GM23248 (cell line): ENCODE measurements around the gene CMIP. TPM values are rescaled to one million over a fixed set of nuclear protein-coding genes. Genes with fewer than 3 reads are reported as not detected.

ENCODE experiments used
- DNase-seq: peaks from one replicate; pipeline ENCODE4 v3.0.0-alpha.2; 2015
- H2AFZ ChIP-seq: fragments of 200-600 bp; sonication (generic); 2 replicates; pipeline ENCODE4 v1.6.1; 2016; ENCODE audit warnings: antibody characterized with exemption
- H3F3A ChIP-seq: fragments of 200-600 bp; sonication (generic); 2 replicates; pipeline ENCODE4 v1.6.1; 2016; ENCODE audit warnings: mild to moderate bottlenecking, antibody characterized with exemption, mixed run types; ENCODE audit not compliant: insufficient read depth
- H3K27ac ChIP-seq: fragments of 200-600 bp; sonication (generic); 2 replicates; pipeline ENCODE4 v1.5.1; 2016; ENCODE audit warnings: mild to moderate bottlenecking
- H3K27me3 ChIP-seq: fragments of 200-600 bp; sonication (generic); replicated peaks from 2 replicates; pipeline ENCODE4 v1.6.1; 2016; ENCODE audit warnings: mild to moderate bottlenecking; ENCODE audit not compliant: insufficient read depth
- H3K36me3 ChIP-seq: fragments of 200-600 bp; sonication (generic); 2 replicates; pipeline ENCODE4 v1.6.1; 2016; ENCODE audit warnings: low read depth, mild to moderate bottlenecking
- H3K4me1 ChIP-seq: fragments of 200-600 bp; sonication (generic); 2 replicates; pipeline ENCODE4 v1.6.1; 2016; ENCODE audit warnings: mild to moderate bottlenecking; ENCODE audit not compliant: insufficient read depth
- H3K4me2 ChIP-seq: fragments of 200-600 bp; sonication (generic); one replicate; pipeline ENCODE4 v1.6.1; 2016; ENCODE audit warnings: mild to moderate bottlenecking; ENCODE audit not compliant: unreplicated experiment
- H3K4me3 ChIP-seq: fragments of 200-600 bp; sonication (generic); 2 replicates; pipeline ENCODE4 v1.5.1; 2016; ENCODE audit warnings: mild to moderate bottlenecking
- H3K79me2 ChIP-seq: fragments of 200-600 bp; sonication (generic); 2 replicates; pipeline ENCODE4 v1.6.1; 2016; ENCODE audit warnings: mild to moderate bottlenecking; ENCODE audit not compliant: insufficient read depth
- H3K9ac ChIP-seq: fragments of 200-600 bp; sonication (generic); 2 replicates; pipeline ENCODE4 v1.6.1; 2016; ENCODE audit warnings: mild to moderate bottlenecking
- H3K9me2 ChIP-seq: fragments of 200-600 bp; sonication (generic); 2 replicates; pipeline ENCODE4 v1.6.1; 2016; ENCODE audit warnings: mixed run types, mild to moderate bottlenecking, moderate library complexity; ENCODE audit not compliant: insufficient read depth
- H3K9me3 ChIP-seq: fragments of 200-600 bp; sonication (generic); one replicate; pipeline ENCODE4 v1.6.1; 2017; ENCODE audit warnings: low read depth
- H4K20me1 ChIP-seq: fragments of 200-600 bp; sonication (generic); 2 replicates; pipeline ENCODE4 v1.6.0; 2016; ENCODE audit not compliant: insufficient read depth
- EZH2 ChIP-seq: fragments of 200-600 bp; sonication (generic); IDR thresholded peaks from 2 replicates; pipeline ENCODE4 v1.6.1; 2018; ENCODE audit warnings: antibody characterized with exemption, mild to moderate bottlenecking; ENCODE audit not compliant: insufficient read depth, poor library complexity, severe bottlenecking
- EZH2phosphoT487 ChIP-seq: fragments of 200-600 bp; sonication (generic); IDR thresholded peaks from 2 replicates; pipeline ENCODE4 v1.6.1; 2018; ENCODE audit warnings: antibody characterized with exemption, moderate library complexity, mild to moderate bottlenecking, low read depth; ENCODE audit not compliant: insufficient read depth
- WGBS, 2 experiments: methylation state at CpG; one replicate each; pipeline ENCODE4 v1.1.6; 2015 to 2017; ENCODE audit warnings: low lambda C conversion rate in 2 of 2, low coverage in 1 of 2; ENCODE audit errors: missing lambda C conversion rate in 2 of 2; 5-methylcytosine and 5-hydroxymethylcytosine counted together
- in situ Hi-C: fragments of 300-500 bp; cut with MboI; formaldehyde crosslinking; loops from 2 replicates; pipeline ENCODE4 v1.15.0; 2020
- polyA plus RNA-seq: library from polyadenylated mRNA; unstranded; fragments of >200 nt; fragmentation: Nextera tagmentation; extraction: Ambion mirVana; gene quantifications from 2 replicates; pipeline ENCODE4 v1.2.1, GENCODE V29; 2016
- total RNA-seq: library from RNA; depleted of rRNA; stranded (reverse); fragments of >200 nt; shearing (Covaris generic); gene quantifications from 2 replicates; pipeline ENCODE4 v1.2.3, GENCODE V29; 2014

The CMIP gene
- total and polyA plus RNA-seq, 2 experiments from 2014 or later, result 1.5 to 9.5 TPM

GRCh38 chr16:81483970-81484595 lies 39.5 kb downstream of the CMIP start:
- WGBS, 2 experiments, result 95 to 98% methylated on average over 22 of the region's 22 CpGs
- no peak for TF ChIP-seq EZH2
- TF ChIP-seq EZH2phosphoT487, result no peak
- Histone ChIP-seq H3K27ac (no peak overlapping the region), H3F3A (peaks cover 19% of the 10 kb centered on the region), H2AFZ (no peak overlapping the region), H3K9me2 (no peaks in the 10 kb centered on the region), H3K4me3 (no peak overlapping the region), H4K20me1 (no peaks in the 10 kb centered on the region), H3K9me3 (no peaks in the 10 kb centered on the region), H3K79me2 (peaks cover 91% of the 10 kb centered on the region), H3K27me3 (no peaks in the 10 kb centered on the region), H3K4me1 (peaks cover 31% of the 10 kb centered on the region), H3K9ac (no peak overlapping the region), H3K4me2 (no peak overlapping the region), H3K36me3 (no peaks in the 10 kb centered on the region)
- DNase-seq, result no peak
- in situ Hi-C loops, result no loop called here

DNA sequence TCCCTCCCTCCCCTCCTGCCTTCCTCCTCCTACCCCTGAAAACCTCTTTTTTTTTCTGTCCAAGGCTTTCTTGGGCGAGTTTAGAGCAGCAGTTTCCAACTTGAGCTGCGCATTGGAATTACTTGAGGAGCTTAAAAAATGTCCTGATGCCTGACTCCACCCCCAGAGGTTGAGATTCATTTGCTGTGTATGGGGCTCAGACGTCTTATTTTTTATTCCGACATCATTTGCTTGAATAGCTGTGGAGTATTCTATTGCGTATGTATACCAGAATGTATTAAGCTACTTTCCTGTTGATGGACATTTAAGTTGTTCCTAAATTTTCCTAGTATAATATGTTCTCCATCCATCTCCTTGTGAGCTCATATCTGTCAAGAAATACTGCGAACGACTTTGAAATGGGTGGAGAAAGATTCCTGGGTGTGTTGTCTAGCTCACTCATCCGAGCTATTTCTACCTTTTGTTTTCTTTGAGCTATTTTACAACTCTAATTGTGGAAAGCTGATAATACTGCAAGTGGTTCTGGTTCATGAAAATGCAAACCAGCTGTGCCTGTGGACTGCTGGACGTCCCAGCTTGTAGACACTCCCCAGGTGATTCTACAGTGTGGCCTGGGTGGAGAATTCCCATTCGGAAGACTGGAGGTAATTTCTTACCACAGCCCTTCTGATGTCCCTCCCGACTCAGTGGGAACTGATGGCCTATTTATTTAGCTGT lies 40.5 kb downstream of the CMIP start:
- peak overlapping the region; percentile 86 for H3K27ac ChIP-seq
- peak overlapping the region; percentile 69 for H3K9ac ChIP-seq

DNA sequence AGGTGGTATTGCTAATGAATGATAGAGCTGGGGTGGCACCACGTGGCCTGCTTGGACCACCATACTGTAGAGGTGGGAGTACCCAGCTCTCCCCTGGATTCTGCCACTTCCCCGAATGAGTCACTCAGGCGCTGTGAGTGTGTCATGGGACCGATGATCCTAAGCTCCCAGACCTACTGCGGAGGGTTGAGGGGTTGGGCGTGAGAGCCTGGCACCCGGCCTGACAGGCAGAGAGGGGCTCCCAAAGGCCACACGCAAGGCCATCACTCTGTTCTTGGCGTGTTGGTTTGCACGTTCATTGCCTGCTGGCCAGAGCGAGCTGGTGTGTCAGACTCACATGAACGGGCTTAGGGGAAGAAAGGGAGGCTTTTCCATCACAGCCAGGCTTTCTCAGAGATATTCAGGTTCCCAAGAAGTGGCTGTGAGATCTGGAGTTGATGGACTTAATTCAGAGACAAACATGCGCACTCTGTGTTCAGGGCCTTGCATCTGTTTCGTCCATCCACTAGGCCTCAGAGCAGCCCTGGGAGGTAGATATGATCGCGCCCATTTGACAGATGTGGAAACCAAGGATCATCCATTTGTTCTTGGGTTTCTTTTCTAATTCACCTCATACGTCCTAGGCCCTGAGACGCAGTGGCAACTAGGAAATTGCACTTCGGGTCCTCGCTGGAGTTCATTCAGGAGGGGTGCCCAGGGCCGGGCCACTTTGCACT lies 41.4 kb downstream of the CMIP start:
- no peak overlapping the region for H2AFZ ChIP-seq
- H3K79me2 ChIP-seq, result peaks cover 91% of the 10 kb centered on the region
- no peak overlapping the region for H3K4me3 ChIP-seq
- peak overlapping the region; percentile 86 for H3K27ac ChIP-seq
- peaks cover 28% of the 10 kb centered on the region for H3K4me1 ChIP-seq
- H4K20me1 ChIP-seq, result no peaks in the 10 kb centered on the region
- no peaks in the 10 kb centered on the region for H3K9me3 ChIP-seq
- H3K9me2 ChIP-seq, result no peaks in the 10 kb centered on the region
- peaks cover 19% of the 10 kb centered on the region for H3F3A ChIP-seq
- TF ChIP-seq EZH2phosphoT487 (no peak), EZH2 (no peak)
- no peaks in the 10 kb centered on the region for H3K27me3 ChIP-seq
- in situ Hi-C loops, result no loop called here
- peak; percentile 87 for DNase-seq
- WGBS, 2 experiments, result 41 to 54% methylated on average over 21 of the region's 21 CpGs
- no peaks in the 10 kb centered on the region for H3K36me3 ChIP-seq
- peak overlapping the region; percentile 50 for H3K4me2 ChIP-seq
- peak overlapping the region; percentile 69 for H3K9ac ChIP-seq

More for the DNA sequence above, 40.5 kb downstream of the CMIP start:
- no peaks in the 10 kb centered on the region for H3K27me3 ChIP-seq
- no peak overlapping the region for H3K4me2 ChIP-seq
- H3K36me3 ChIP-seq, result no peaks in the 10 kb centered on the region
- TF ChIP-seq EZH2phosphoT487, result no peak
- no peak for TF ChIP-seq EZH2
- in situ Hi-C loops, result no loop called here
- peaks cover 19% of the 10 kb centered on the region for H3F3A ChIP-seq
- DNase-seq, result peak; percentile 23
- peaks cover 91% of the 10 kb centered on the region for H3K79me2 ChIP-seq
- H4K20me1 ChIP-seq, result no peaks in the 10 kb centered on the region
- peaks cover 31% of the 10 kb centered on the region for H3K4me1 ChIP-seq
- H3K9me2 ChIP-seq, result no peaks in the 10 kb centered on the region
- WGBS, 2 experiments, result 39 to 40% methylated on average over 11 of the region's 11 CpGs
- no peak overlapping the region for H3K4me3 ChIP-seq
- H2AFZ ChIP-seq, result no peak overlapping the region
- H3K9me3 ChIP-seq, result no peaks in the 10 kb centered on the region

GRCh38 chr16:81486540-81487061 lies 42.0 kb downstream of the CMIP start:
- peaks cover 91% of the 10 kb centered on the region for H3K79me2 ChIP-seq
- in situ Hi-C loops, result no loop called here
- DNase-seq, result peak; percentile 90
- H3K9me3 ChIP-seq, result no peaks in the 10 kb centered on the region
- no peaks in the 10 kb centered on the region for H3K9me2 ChIP-seq
- H3K4me2 ChIP-seq, result peak overlapping the region; percentile 50
- peaks cover 22% of the 10 kb centered on the region for H3F3A ChIP-seq
- H3K4me3 ChIP-seq, result no peak overlapping the region
- no peak for TF ChIP-seq EZH2phosphoT487
- no peak for TF ChIP-seq EZH2
- H3K4me1 ChIP-seq, result peaks cover 26% of the 10 kb centered on the region
- no peaks in the 10 kb centered on the region for H3K36me3 ChIP-seq
- no peaks in the 10 kb centered on the region for H4K20me1 ChIP-seq
- 18 to 27% methylated on average over 22 of the region's 22 CpGs for WGBS, 2 experiments
- H3K27ac ChIP-seq, result peak overlapping the region; percentile 86
- H3K9ac ChIP-seq, result peak overlapping the region; percentile 69
- H2AFZ ChIP-seq, result no peak overlapping the region
- H3K27me3 ChIP-seq, result no peaks in the 10 kb centered on the region
